WTC11 (cell line): ENCODE measurements around the gene PLD5.

Source experiments
- CREB1 ChIP-seq: sonication (generic); formaldehyde crosslinking; IDR thresholded peaks from 2 replicates; pipeline ENCODE4 v1.8.0; 2023; ENCODE audit warnings: mild to moderate bottlenecking, missing genetic modification reagents
- ELF4 ChIP-seq: sonication (generic); formaldehyde crosslinking; IDR thresholded peaks from 2 replicates; pipeline ENCODE4 v1.8.1; 2022; ENCODE audit warnings: low read depth, mild to moderate bottlenecking, moderate library complexity, missing genetic modification reagents
- ESRRA ChIP-seq: sonication (generic); formaldehyde crosslinking; IDR thresholded peaks from 2 replicates; pipeline ENCODE4 v1.8.1; 2022; ENCODE audit warnings: mild to moderate bottlenecking, missing genetic modification reagents, borderline replicate concordance
- GABPB1 ChIP-seq: sonication (generic); formaldehyde crosslinking; IDR thresholded peaks from 2 replicates; pipeline ENCODE4 v1.8.1; 2023; ENCODE audit warnings: mild to moderate bottlenecking, missing genetic modification reagents
- NFE2L1 ChIP-seq: sonication (generic); formaldehyde crosslinking; IDR thresholded peaks from 2 replicates; pipeline ENCODE4 v1.8.1; 2023; ENCODE audit warnings: missing genetic modification reagents
- TCF7 ChIP-seq: sonication (generic); formaldehyde crosslinking; IDR thresholded peaks from 2 replicates; pipeline ENCODE4 v1.8.0; 2022; ENCODE audit warnings: mild to moderate bottlenecking, low read depth, missing genetic modification reagents, moderate library complexity
- ZNF121 ChIP-seq: sonication (generic); formaldehyde crosslinking; IDR thresholded peaks from 2 replicates; pipeline ENCODE4 v1.8.0; 2023; ENCODE audit warnings: missing genetic modification reagents
- TF ChIP-seq, protein P1 (sequence below): sonication (generic); formaldehyde crosslinking; IDR thresholded peaks from 2 replicates; pipeline ENCODE4 v1.8.0; 2023; ENCODE audit warnings: mild to moderate bottlenecking, missing genetic modification reagents
- TF ChIP-seq, protein P2 (sequence below): fragments of 200-600 bp; IDR thresholded peaks from 2 replicates; pipeline ENCODE4 v1.8.0; 2022; ENCODE audit warnings: antibody characterized with exemption
- TF ChIP-seq, protein P3 (sequence below): sonication (generic); formaldehyde crosslinking; IDR thresholded peaks from 2 replicates; pipeline ENCODE4 v1.8.1; 2022; ENCODE audit warnings: low read depth, missing genetic modification reagents, borderline replicate concordance
- TF ChIP-seq, protein P4 (sequence below): fragments of 250-450 bp; sonication (Bioruptor Pico); IDR thresholded peaks from 2 replicates; pipeline ENCODE4 v1.9.0; 2021; ENCODE audit warnings: mild to moderate bottlenecking
- TF ChIP-seq, protein P5 (sequence below): sonication (generic); formaldehyde crosslinking; IDR thresholded peaks from 2 replicates; pipeline ENCODE4 v1.8.0; 2022; ENCODE audit warnings: mild to moderate bottlenecking, missing genetic modification reagents

DNA sequence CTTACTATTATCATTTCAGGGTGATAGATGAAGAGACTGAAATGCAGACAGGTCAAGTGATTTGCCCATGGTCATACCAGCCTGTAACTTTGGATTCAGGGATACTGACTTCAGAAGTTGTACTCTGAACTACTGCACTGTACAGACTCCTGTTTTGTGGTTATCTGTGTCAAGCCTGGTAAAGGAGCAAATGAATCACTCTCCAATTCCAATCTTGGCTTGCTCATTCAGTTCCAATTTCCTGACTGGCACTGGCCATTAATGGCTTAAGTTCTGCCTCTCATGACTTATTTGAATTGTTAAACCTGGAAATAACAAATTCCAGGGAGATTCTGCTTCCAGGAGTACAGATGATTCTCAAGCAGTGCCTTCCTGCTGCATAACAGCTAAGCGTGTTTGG lies 45.4 kb upstream of the PLD5 start:
- TF ChIP-seq, protein P1, sequence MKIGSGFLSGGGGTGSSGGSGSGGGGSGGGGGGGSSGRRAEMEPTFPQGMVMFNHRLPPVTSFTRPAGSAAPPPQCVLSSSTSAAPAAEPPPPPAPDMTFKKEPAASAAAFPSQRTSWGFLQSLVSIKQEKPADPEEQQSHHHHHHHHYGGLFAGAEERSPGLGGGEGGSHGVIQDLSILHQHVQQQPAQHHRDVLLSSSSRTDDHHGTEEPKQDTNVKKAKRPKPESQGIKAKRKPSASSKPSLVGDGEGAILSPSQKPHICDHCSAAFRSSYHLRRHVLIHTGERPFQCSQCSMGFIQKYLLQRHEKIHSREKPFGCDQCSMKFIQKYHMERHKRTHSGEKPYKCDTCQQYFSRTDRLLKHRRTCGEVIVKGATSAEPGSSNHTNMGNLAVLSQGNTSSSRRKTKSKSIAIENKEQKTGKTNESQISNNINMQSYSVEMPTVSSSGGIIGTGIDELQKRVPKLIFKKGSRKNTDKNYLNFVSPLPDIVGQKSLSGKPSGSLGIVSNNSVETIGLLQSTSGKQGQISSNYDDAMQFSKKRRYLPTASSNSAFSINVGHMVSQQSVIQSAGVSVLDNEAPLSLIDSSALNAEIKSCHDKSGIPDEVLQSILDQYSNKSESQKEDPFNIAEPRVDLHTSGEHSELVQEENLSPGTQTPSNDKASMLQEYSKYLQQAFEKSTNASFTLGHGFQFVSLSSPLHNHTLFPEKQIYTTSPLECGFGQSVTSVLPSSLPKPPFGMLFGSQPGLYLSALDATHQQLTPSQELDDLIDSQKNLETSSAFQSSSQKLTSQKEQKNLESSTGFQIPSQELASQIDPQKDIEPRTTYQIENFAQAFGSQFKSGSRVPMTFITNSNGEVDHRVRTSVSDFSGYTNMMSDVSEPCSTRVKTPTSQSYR (CRISPR knock-in tag) = no peak
- no peak for TF ChIP-seq NFE2L1
- TF ChIP-seq, protein P2, sequence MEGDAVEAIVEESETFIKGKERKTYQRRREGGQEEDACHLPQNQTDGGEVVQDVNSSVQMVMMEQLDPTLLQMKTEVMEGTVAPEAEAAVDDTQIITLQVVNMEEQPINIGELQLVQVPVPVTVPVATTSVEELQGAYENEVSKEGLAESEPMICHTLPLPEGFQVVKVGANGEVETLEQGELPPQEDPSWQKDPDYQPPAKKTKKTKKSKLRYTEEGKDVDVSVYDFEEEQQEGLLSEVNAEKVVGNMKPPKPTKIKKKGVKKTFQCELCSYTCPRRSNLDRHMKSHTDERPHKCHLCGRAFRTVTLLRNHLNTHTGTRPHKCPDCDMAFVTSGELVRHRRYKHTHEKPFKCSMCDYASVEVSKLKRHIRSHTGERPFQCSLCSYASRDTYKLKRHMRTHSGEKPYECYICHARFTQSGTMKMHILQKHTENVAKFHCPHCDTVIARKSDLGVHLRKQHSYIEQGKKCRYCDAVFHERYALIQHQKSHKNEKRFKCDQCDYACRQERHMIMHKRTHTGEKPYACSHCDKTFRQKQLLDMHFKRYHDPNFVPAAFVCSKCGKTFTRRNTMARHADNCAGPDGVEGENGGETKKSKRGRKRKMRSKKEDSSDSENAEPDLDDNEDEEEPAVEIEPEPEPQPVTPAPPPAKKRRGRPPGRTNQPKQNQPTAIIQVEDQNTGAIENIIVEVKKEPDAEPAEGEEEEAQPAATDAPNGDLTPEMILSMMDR = no peak
- no peak for TF ChIP-seq ELF4 (CRISPR knock-in tag)
- TF ChIP-seq, protein P3, sequence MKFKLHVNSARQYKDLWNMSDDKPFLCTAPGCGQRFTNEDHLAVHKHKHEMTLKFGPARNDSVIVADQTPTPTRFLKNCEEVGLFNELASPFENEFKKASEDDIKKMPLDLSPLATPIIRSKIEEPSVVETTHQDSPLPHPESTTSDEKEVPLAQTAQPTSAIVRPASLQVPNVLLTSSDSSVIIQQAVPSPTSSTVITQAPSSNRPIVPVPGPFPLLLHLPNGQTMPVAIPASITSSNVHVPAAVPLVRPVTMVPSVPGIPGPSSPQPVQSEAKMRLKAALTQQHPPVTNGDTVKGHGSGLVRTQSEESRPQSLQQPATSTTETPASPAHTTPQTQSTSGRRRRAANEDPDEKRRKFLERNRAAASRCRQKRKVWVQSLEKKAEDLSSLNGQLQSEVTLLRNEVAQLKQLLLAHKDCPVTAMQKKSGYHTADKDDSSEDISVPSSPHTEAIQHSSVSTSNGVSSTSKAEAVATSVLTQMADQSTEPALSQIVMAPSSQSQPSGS (CRISPR knock-in tag) = no peak
- TF ChIP-seq TCF7 (CRISPR knock-in tag) = no peak
- TF ChIP-seq CREB1 (CRISPR knock-in tag) = no peak
- no peak for TF ChIP-seq ESRRA
- TF ChIP-seq ZNF121 = no peak
- TF ChIP-seq, protein P4, sequence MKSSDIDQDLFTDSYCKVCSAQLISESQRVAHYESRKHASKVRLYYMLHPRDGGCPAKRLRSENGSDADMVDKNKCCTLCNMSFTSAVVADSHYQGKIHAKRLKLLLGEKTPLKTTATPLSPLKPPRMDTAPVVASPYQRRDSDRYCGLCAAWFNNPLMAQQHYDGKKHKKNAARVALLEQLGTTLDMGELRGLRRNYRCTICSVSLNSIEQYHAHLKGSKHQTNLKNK (CRISPR knock-in tag) = no peak
- TF ChIP-seq, protein P5, sequence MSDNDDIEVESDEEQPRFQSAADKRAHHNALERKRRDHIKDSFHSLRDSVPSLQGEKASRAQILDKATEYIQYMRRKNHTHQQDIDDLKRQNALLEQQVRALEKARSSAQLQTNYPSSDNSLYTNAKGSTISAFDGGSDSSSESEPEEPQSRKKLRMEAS (CRISPR knock-in tag) = no peak
- no peak for TF ChIP-seq GABPB1 (CRISPR knock-in tag)
